ENCODE measurements around the gene AXIN1. TPM values are rescaled to one million over a fixed set of nuclear protein-coding genes. Genes with fewer than 3 reads are reported as not detected.

The AXIN1 gene
- total RNA-seq, 1 experiment from 2014 or later = 26.9 TPM

GRCh38 chr16:375927-376816 is 23.6 kb upstream of the AXIN1 start:
- Histone ChIP-seq H3K27me3 (ENCODE audit: low read length) (no peaks in the 10 kb centered on the region), H4K20me1 (ENCODE audit: low read length) (no peaks in the 10 kb centered on the region), H2AFZ (ENCODE audit: low read length) (no peak overlapping the region), H3K27ac (ENCODE audit: low read length) (no peak overlapping the region), H3K4me3 (ENCODE audit: low read length) (no peak overlapping the region), H3K4me1 (ENCODE audit: insufficient read depth, low read length) (no peaks in the 10 kb centered on the region), H3K9me2 (replicated peaks; ENCODE audit: low read length) (no peaks in the 10 kb centered on the region), H3K79me2 (ENCODE audit: low read length) (peaks cover 20% of the 10 kb centered on the region), H3K9ac (ENCODE audit: low read length) (no peak overlapping the region), H3K4me2 (ENCODE audit: low read length) (no peak overlapping the region), H3K36me3 (ENCODE audit: low read depth, low read length) (no peaks in the 10 kb centered on the region), H3K9me3 (ENCODE audit: low read length) (no peaks in the 10 kb centered on the region), H3F3A (ENCODE audit: low read length, unreplicated experiment) (no peaks in the 10 kb centered on the region)
- POLR2A ChIA-PET (ENCODE audit: unreplicated experiment) = no interaction called here
- intact Hi-C loops (cut with micrococcal nuclease) = no loop called here
- ATAC-seq (no peak), DNase-seq (no peak)
- TF ChIP-seq EZH2 (IDR thresholded peaks at IDR 0.05; ENCODE audit: low read length, unreplicated experiment) (no peak), EZH2phosphoT487 (IDR thresholded peaks at IDR 0.05; ENCODE audit: borderline replicate concordance, low read length) (no peak), CTCF (conservative IDR thresholded peaks at IDR 0.05; ENCODE audit: low read depth, low read length) (no peak)
- no TSS peak for BruUV-seq (replicated peaks)
- CTCF ChIA-PET = no interaction called here

GRCh38 chr16:375212-375611 is 22.7 kb upstream of the AXIN1 start:
- CTCF ChIA-PET = no interaction called here
- POLR2A ChIA-PET (ENCODE audit: unreplicated experiment) = no interaction called here
- Histone ChIP-seq H3F3A (ENCODE audit: low read length, unreplicated experiment) (no peaks in the 10 kb centered on the region), H3K79me2 (ENCODE audit: low read length) (peaks cover 11% of the 10 kb centered on the region), H3K4me2 (ENCODE audit: low read length) (no peak overlapping the region), H3K4me3 (ENCODE audit: low read length) (no peak overlapping the region), H3K36me3 (ENCODE audit: low read depth, low read length) (no peaks in the 10 kb centered on the region), H2AFZ (ENCODE audit: low read length) (no peak overlapping the region), H3K4me1 (ENCODE audit: insufficient read depth, low read length) (no peaks in the 10 kb centered on the region; the same call in 1 of the 2 replicates), H3K27me3 (ENCODE audit: low read length) (no peaks in the 10 kb centered on the region), H3K9ac (ENCODE audit: low read length) (no peak overlapping the region), H4K20me1 (ENCODE audit: low read length) (no peaks in the 10 kb centered on the region), H3K9me2 (replicated peaks; ENCODE audit: low read length) (no peaks in the 10 kb centered on the region), H3K9me3 (ENCODE audit: low read length) (no peaks in the 10 kb centered on the region), H3K27ac (ENCODE audit: low read length) (no peak overlapping the region)
- no peak for DNase-seq
- TF ChIP-seq EZH2 (IDR thresholded peaks at IDR 0.05; ENCODE audit: low read length, unreplicated experiment) = no peak
- no TSS peak for BruUV-seq (replicated peaks)
- no peak for ATAC-seq
- intact Hi-C loops (cut with micrococcal nuclease) = no loop called here

- Histone ChIP-seq H3K4me3 (ENCODE audit: low read length) (no peak overlapping the region), H3K27ac (ENCODE audit: low read length) (no peak overlapping the region), H2AFZ (ENCODE audit: low read length) (no peak overlapping the region), H4K20me1 (ENCODE audit: low read length) (no peaks in the 10 kb centered on the region), H3K4me1 (ENCODE audit: insufficient read depth, low read length) (peaks cover 3% of the 10 kb centered on the region; the same call in 1 of the 2 replicates), H3K36me3 (ENCODE audit: low read depth, low read length) (no peaks in the 10 kb centered on the region), H3F3A (ENCODE audit: low read length, unreplicated experiment) (no peaks in the 10 kb centered on the region), H3K9me2 (replicated peaks; ENCODE audit: low read length) (no peaks in the 10 kb centered on the region), H3K9ac (ENCODE audit: low read length) (no peak overlapping the region), H3K27me3 (ENCODE audit: low read length) (no peaks in the 10 kb centered on the region), H3K4me2 (ENCODE audit: low read length) (no peak overlapping the region), H3K79me2 (ENCODE audit: low read length) (peaks cover 5% of the 10 kb centered on the region), H3K9me3 (ENCODE audit: low read length) (no peaks in the 10 kb centered on the region)
- DNase-seq = no peak
- ChIA-PET CTCF (no interaction called here), POLR2A (ENCODE audit: unreplicated experiment) (no interaction called here)
- no peak for TF ChIP-seq CTCF (conservative IDR thresholded peaks at IDR 0.05; ENCODE audit: low read depth, low read length)
- no peak for TF ChIP-seq EZH2phosphoT487 (IDR thresholded peaks at IDR 0.05; ENCODE audit: borderline replicate concordance, low read length)
- no peak for TF ChIP-seq EZH2 (IDR thresholded peaks at IDR 0.05; ENCODE audit: low read length, unreplicated experiment)
- intact Hi-C loops (cut with micrococcal nuclease) = no loop called here
- no TSS peak for BruUV-seq (replicated peaks)
- no peak for ATAC-seq
Observed at GRCh38 chr16:374616-374926, 22.0 kb upstream of the AXIN1 start.

All from PC-3 (cell line).